ENCODE results near the gene ZNF335.

Gene ZNF335

DNA sequence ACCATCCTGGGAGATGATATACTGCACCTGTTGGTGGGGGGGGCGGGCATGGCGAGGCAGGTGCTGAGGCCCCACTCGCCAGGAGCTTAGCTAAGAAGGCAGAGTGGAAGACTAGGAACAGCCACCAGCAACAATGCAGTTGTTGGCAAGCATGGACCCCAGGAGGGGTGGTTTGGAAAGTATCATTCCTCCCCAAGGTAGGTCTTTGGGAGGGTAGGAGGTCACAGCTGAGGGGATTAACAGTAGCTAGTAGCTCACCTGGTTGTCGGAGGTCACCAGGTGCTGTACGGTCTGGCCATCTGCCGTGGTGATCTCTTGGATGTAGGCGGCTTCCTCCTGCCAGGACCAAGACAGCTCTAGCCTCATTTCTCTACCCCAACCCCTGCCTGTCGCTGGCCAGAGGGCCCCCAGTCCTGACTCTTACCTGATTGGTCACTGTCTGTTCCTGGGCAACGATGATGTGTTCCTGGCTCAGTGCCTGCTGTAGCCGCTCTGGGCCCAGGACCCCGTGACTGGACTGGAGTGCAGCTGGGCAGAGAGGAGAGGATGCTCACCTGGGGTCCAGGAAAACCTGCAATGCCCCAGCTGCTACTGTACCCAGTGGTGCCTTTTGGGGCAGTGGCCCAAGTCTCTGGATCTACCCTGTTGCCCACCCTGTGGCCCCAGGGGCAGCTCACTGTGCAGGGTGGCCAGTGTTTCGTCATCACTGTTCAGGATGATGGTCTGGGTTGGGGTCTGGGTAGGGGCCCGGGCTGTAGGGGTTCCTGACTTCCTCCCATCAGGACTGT is 22.3 kb downstream of the ZNF335 start:
- DNase-seq: no peak

DNA sequence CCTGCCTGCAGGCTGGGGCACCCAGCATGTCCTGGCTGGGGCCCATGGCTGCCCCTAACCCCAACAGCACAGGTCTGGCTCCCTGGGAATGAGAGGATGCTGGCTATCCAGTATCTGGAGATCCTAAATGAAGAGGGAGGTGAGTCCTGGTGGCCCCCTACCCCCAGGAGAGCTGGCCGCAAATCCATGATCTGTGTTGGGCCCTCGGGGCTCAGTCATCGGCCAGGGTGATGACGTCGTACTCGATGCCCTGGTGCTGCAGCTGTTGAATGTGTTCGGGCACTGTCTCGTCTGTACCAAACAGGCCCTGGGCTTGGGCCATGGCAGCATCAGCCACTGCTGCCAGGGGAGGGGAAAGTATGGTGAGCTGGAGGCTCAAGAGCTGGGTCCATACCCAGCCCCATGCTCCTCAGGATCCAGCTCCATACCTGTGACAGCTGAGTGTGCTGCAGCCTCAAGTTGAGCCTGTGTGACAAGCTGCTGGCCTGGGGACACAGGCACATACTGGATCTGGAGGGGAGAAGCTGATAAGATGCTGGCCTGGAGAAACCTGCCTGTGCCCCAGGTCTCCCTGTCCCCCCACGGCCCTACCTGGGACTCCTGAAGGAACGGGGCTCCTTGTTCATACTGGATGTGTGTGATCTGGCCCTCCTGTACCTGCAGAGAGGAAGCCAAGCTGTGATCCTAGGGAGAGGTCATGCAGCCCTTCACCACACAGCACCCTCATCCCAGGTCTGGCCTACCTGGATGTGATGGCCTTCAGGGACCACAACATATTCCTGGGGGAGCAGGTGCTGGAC is 23.1 kb downstream of the ZNF335 start:
- no peak for DNase-seq

DNA sequence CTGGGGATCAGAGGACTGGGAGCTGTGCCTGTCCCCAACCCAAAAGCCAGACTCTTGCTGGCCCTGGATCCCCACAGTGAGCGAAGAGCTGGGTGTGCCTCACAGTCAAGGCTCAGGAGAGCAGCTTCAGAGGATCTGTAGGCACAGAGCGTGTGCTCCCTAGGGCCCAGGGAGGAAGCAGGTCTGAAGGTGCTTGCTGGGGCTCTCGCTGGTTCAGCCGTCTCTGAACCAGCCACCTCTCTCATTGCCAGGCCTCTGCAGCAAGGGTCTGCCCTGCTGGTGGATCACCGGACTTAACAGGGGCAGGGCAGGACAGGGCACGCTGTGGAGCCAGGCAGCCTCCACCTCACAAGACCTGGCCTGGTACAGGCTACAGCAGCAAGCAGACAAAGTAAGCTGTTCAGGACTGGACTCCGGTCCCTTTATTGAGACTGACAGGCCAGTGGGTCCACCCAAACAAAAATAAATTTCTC is 23.7 kb downstream of the ZNF335 start:
- DNase-seq: no peak

GRCh38 chr20:45947110-45947866 is 24.7 kb downstream of the ZNF335 start:
- no peak for DNase-seq

DNA sequence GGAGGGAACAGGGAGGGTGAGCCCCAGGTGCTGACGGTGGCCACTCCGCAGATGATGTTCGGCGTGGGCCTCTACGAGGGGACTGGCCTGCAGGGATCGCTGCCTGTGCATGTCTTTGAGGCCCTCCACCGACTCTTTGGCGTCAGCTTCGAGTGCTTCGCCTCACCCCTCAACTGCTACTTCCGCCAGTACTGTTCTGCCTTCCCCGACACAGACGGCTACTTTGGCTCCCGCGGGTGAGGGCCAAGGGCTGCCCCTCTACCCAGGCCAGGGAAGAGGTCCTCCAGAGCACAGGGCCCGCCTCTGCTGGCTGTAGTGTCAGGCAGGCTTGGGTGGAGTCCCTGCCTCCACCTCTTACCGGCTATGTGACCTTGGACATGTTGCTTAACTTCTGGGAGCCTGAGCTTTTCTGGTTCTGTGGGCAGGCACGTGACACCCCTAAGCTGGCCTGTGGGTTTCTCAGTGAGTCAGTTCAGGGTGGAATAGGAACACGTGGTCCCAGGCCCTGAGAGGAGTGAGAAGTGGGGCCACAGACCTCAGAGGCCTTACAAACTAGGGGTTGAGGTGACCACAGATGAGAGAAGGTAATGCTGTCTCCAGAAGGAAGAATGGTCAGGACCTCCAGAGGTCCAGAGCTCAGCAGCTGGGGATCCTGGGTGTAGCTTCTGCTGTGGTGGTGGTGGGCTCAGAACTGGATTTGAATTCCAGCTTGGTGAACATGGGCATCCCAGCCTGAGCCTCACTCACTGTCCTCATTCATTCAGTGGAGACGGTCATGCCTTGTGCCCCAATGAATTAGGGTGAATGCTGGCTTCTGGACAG is 25.6 kb downstream of the ZNF335 start:
- DNase-seq: no peak

DNA sequence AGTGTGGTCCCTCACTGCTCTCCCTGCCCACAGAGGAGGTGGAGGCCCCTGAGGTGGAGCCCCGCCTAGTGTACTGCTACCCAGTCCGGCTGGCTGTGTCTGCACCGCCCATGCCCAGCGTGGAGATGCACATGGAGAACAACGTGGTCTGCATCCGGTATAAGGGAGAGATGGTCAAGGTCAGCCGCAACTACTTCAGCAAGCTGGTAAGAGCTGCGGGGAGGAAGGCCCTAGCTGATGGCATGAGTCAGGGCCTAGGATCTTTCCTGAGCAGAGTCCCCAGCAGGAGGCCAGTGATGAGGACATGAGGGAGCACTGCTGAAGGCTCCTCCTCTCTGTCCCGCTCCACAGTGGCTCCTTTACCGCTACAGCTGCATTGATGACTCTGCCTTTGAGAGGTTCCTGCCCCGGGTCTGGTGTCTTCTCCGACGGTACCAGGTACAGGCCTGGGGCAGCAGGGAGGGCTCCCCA is 26.3 kb downstream of the ZNF335 start:
- DNase-seq: no peak

- DNase-seq: no peak
Measured at GRCh38 chr20:45944965-45945677, 26.9 kb downstream of the ZNF335 start.

DNA sequence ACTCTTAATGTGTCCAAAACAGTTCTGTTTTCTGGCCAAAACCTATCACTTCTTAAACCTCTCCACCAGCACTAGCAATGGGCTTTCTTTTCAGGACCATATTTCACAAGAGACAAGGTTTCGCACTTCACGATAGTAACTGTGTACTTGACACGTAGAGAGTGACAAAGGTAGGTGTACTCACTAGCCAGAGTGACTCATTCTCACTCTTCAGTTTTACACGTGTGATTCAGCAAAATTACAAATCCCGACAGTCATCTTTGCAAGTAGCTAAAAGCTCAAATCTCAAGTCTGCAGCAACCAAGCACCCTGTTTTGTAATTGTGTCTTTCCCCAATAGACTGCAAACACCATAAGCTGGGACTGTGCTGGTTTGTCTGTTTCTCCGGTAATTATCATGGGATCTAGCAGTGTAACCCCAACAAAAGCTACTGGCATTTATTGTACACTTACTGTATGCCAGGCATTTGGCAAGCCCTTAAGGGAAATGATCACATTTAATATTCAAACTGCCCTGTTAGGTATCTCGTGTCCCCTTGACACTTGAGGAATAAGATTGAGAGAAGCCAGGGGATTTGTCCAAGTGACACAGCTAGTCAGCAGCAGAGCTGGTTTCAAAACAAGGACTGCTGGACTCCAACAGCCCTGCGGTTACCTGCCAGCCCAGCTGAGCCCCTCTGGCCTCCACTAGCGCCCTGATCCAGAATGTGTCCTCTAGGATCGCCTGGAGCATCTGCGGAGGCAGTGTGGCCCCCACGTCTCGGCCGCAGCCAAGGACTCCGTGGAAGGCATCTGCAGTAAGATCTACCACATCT is 27.6 kb downstream of the ZNF335 start:
- DNase-seq: no peak

- no peak for DNase-seq
Measured at GRCh38 chr20:45943613-45944012, 28.4 kb downstream of the ZNF335 start.

- DNase-seq: no peak
Measured at GRCh38 chr20:45940469-45940868, 31.5 kb downstream of the ZNF335 start.

DNA sequence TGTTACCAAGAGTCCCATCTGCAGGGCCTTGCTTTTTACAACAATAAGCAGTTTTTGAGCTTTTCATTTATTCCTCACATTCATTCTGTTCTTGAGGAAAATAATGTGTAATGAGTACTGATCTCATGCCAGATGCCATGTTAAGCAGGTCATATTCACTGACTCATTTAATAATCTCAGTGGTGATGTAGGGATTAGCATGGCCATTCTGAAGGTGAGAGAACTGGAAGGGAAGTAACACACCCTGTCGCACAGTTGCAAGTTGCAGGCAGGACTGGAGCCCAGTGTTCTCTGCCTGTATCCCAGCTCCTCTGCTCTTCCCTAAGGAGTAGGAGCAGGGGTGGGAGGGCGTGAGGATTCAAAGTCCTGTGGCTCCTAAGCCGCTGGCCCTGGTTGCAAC is 31.9 kb downstream of the ZNF335 start:
- DNase-seq: no peak

DNA sequence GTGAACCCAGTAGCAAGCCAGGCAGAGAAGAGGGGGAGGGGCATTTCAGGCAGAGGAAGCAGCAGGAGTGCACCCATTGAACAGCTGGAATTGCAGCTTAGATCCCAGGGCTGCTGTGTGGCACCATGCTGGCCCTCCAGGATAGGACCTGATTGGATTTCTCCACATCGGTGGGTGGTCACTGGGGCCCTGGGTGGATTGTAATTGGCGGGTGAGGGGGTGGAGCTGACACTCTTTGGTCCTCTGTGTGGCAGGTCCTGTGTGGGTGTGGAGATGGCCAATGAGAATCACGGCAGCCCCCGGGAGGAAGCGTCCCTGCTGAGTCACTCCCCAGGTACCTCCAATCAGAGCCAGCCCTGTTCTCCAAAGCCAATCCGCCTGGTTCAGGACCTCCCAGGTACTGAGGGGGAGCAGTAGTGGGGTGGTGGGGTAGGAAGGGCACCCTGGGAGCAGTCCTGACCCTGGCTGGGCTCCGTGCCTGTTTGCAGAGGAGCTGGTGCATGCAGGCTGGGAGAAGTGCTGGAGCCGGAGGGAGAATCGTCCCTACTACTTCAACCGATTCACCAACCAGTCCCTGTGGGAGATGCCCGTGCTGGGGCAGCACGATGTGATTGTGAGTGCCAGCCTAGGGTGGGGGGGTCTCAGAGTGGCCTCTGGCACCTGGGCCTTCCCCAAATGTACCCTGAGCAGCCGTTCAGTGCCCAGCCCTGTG is 33.1 kb downstream of the ZNF335 start:
- no peak for DNase-seq

DNA sequence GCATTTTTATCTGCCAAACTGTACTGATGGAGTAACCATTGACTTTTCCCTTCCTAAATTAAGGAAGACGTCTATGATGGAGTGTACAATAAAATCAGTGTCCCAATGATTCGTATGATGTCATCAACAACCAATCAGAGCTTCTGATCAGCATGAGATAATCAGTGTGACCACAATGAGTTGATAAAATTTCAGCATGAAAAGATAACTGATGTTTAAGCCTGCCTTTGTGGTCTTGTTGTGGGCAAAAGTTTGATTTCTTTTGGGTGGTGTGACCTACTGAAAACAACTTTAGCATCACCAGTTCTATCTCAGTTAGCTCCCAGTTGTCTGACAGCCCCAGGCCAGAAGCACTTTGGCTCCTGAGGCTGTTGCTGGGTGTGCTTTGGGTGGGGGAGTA is 34.2 kb downstream of the ZNF335 start:
- DNase-seq: no peak

DNA sequence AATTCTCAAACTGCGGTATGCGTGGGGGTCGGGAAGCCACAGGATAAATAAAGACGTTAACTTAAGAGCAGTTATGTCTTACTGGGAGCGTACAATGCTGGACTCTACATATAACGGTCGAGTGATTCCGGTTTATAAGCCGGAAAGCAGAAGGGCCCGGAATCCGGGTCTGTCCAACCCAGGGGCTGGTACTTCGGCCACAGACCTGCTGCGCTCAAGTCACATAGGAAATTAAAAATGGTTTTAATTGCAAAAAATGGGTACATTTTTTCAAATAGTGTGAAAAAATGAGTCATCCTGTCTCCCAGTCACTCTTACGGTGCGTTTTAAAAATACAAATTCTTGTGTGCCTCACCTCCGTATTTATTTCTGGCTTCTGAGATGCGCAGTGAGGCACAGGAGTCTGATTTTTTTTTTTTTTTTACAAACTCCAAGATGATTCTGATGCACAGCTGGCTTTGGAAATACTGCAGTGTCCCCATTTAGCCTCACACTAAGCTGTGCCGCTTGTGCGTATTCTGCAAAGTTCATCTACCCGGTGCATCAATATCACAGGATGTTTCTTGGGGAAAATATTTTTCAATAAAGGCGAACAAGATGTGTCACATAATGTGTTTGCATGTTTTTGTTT is 36.5 kb downstream of the ZNF335 start:
- DNase-seq: no peak

DNA sequence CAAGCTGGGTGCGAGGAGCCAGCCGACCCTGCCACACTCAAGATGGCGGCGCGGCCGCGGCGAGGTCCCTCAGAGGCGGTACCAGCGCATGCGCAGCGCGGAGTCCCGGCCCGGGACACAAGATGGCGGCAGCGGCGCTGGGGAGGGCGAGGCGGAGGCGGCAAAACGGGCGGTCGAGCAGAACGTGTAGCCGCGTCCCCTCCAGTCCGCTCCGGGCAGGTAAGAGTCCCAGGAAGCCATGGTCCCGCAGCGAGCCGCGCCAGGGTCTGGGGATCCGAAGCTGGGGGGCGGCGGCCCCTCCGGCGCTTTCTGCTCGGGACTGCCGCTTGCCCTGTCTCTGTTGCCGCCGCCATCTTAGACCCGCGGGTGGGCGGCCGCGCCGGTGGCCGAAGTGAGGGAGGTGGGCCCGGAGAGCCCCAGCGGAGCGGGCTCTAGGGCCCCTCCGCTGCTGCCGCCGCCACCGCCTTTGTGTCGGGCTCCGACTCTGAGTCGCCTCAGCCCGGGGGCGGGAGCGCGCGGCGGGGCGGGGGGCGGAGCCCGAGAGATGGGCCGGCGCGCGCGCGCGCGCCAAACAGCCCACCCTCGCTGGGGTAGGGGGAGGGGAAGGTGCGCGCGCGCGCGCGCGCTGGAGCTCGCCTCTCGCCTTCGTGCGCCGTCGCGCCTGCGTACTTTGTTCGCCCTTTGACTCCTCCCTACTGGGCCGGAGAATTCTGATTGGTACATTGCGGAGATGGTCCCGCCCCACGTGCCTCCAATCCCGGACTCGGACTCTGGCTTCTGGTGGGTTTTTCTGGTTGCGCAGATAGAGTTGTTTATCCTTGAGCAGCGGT is 37.2 kb downstream of the ZNF335 start, which contains the start of gene PCIF1:
Gene PCIF1, plus strand, starts transcription at position 98 of the 830 bp plus-strand sequence. CDS start 4,317 bp downstream, outside the sequence.
- peak; percentile 82 for DNase-seq

DNA sequence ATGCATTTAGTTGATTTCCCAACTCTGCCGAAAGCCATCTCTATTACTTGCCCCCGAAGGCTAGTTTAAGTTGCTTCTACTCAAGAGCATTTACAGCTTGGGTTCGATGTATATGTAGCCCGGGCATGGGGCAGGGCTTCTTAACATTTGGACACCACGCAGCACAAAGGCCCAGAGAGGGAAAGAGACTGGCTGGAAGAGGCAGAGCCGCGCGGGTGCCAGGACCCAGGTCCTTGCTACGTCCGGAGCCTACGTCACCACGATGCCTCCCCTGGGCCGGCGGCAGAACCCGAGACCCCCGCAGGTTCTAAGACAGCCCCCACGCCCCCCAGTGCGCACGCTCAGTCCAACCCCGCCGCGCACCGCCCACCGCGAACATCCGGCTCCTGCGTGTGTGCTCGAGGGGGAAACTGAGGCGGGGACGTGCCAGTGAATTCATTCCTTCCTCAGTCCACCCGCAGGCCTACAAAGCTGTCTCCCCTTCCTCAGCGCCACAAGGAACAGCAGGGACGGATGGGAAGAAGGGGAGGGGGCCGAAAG is 37.9 kb downstream of the ZNF335 start:
- DNase-seq: no peak

GRCh38 chr20:45933266-45934045 is 38.5 kb downstream of the ZNF335 start:
- DNase-seq: peak; percentile 71

Measured in NCI-H524 treated with DMSO at 0.1 percent for 48 hours (cell line).